Measurements from ENCODE around the gene IRS2.

The IRS2 gene

DNA sequence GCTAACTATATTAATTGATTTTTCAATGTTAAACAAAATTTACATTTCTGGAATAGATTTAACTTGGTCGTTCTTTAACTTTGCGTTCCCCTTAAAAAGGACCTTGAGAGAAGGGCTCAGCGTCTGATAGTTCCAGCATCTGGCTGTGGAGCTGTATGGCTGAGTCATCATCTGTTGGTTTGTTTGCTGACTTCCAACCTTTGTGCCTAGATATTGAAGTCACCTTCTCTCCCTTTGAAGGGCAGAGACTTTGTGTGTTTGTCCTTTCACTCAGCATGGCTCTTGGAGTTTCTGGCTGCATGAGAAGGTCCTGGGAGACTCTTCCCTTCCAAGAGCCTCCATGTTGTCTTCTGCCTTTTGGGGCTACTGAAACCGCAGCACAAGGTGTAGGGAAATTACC is 16.6 kb upstream of the IRS2 start:
- Histone ChIP-seq H3K27ac (ENCODE audit: low read length, poor library complexity, severe bottlenecking) (no peak overlapping the region), H3K4ac (ENCODE audit: low read depth in 1 of 2, low read length in 2 of 2) (no peak overlapping the region)
- 94% methylated on average over 4 of the region's 4 CpGs for WGBS

DNA sequence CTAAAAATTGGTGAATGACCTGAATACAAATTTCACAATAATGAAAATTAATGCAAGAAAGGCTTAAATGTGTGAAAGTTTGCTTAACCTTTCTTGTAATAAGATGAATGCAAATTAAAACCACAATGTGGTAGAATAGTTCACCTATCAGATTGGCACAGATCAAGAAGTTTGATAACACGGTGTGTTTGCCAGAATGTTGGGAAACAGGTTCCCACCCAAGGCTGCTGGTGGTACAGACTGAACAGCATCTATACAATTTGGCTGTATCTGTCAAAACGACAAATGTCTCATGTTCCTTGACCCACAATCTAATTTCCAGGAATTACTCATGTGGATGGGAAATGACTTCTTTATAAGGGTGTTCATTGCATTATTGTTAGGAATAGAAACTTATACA is 8.6 kb upstream of the IRS2 start:
- H3K27ac ChIP-seq (ENCODE audit: low read length, poor library complexity, severe bottlenecking), result no peak overlapping the region
- H3K4me1 ChIP-seq (ENCODE audit: control insufficient read depth, insufficient read depth, low read depth, low read length), result peaks cover 4% of the 10 kb centered on the region
- no peak overlapping the region for H2BK12ac ChIP-seq (ENCODE audit: low read length in 2 of 2)
- DNase-seq, result no peak
- no peak overlapping the region for H4K8ac ChIP-seq (ENCODE audit: low read length)
- H3K9ac ChIP-seq (ENCODE audit: low read length), result no peak overlapping the region
- no peak overlapping the region for H4K91ac ChIP-seq (ENCODE audit: low read length)
- no peaks in the 10 kb centered on the region for H3K79me1 ChIP-seq (replicated peaks; ENCODE audit: low read length, poor library complexity, severe bottlenecking)
- no peaks in the 10 kb centered on the region for H3K36me3 ChIP-seq (ENCODE audit: control insufficient read depth in 1 of 2, insufficient read depth in 2 of 2, low read depth in 1 of 2, low read length in 2 of 2)
- H2AFZ ChIP-seq (ENCODE audit: low read depth, low read length), result no peak overlapping the region
- WGBS, result 92% methylated on average over 1 of the region's 2 CpGs
- no peak overlapping the region for H2BK15ac ChIP-seq (ENCODE audit: low read depth, poor library complexity, severe bottlenecking)
- no peak overlapping the region for H3K18ac ChIP-seq (ENCODE audit: low read depth in 1 of 2, low read length in 2 of 2)
- no peak overlapping the region for H3K4me3 ChIP-seq (ENCODE audit: insufficient read depth in 1 of 2, low read depth in 1 of 2, low read length in 2 of 2)
- no peak overlapping the region for H2AK5ac ChIP-seq (ENCODE audit: low read length, severe bottlenecking)
- no peak overlapping the region for H3K23ac ChIP-seq (ENCODE audit: low read length in 2 of 2)
- no peaks in the 10 kb centered on the region for H3K9me3 ChIP-seq (ENCODE audit: control insufficient read depth, low read length)
- no peaks in the 10 kb centered on the region for H3K27me3 ChIP-seq (ENCODE audit: control insufficient read depth in 1 of 2, insufficient read depth in 1 of 2, low read length in 2 of 2)
- H2BK5ac ChIP-seq (ENCODE audit: low read depth, low read length, poor library complexity, severe bottlenecking), result no peak overlapping the region
- no peak overlapping the region for H3K4me2 ChIP-seq (ENCODE audit: low read length, poor library complexity, severe bottlenecking)
- H3K4ac ChIP-seq (ENCODE audit: low read depth in 1 of 2, low read length in 2 of 2), result no peak overlapping the region
- no peak overlapping the region for H3K14ac ChIP-seq (ENCODE audit: low read length in 2 of 2)
- no peak overlapping the region for H2BK120ac ChIP-seq (ENCODE audit: low read depth, low read length)

More for the DNA sequence above, 16.6 kb upstream of the IRS2 start:
- H4K8ac ChIP-seq (ENCODE audit: low read length), result no peak overlapping the region
- no peak overlapping the region for H2AK5ac ChIP-seq (ENCODE audit: low read length, severe bottlenecking)
- no peak overlapping the region for H3K9ac ChIP-seq (ENCODE audit: low read length)
- H3K36me3 ChIP-seq (ENCODE audit: control insufficient read depth in 1 of 2, insufficient read depth in 2 of 2, low read depth in 1 of 2, low read length in 2 of 2), result no peaks in the 10 kb centered on the region
- no peak overlapping the region for H2BK5ac ChIP-seq (ENCODE audit: low read depth, low read length, poor library complexity, severe bottlenecking)
- H2AFZ ChIP-seq (ENCODE audit: low read depth, low read length), result no peak overlapping the region
- DNase-seq, result no peak
- no peak overlapping the region for H3K18ac ChIP-seq (ENCODE audit: low read depth in 1 of 2, low read length in 2 of 2)
- no peak overlapping the region for H3K4me2 ChIP-seq (ENCODE audit: low read length, poor library complexity, severe bottlenecking)
- H2BK120ac ChIP-seq (ENCODE audit: low read depth, low read length), result no peak overlapping the region
- H3K23ac ChIP-seq (ENCODE audit: low read length in 2 of 2), result no peak overlapping the region
- no peaks in the 10 kb centered on the region for H3K9me3 ChIP-seq (ENCODE audit: control insufficient read depth, low read length)
- no peak overlapping the region for H3K4me3 ChIP-seq (ENCODE audit: insufficient read depth in 1 of 2, low read depth in 1 of 2, low read length in 2 of 2)
- H3K27me3 ChIP-seq (ENCODE audit: control insufficient read depth in 1 of 2, insufficient read depth in 1 of 2, low read length in 2 of 2), result no peaks in the 10 kb centered on the region
- no peaks in the 10 kb centered on the region for H3K79me1 ChIP-seq (replicated peaks; ENCODE audit: low read length, poor library complexity, severe bottlenecking)
- no peak overlapping the region for H3K14ac ChIP-seq (ENCODE audit: low read length in 2 of 2)
- H2BK12ac ChIP-seq (ENCODE audit: low read length in 2 of 2), result no peak overlapping the region
- H4K91ac ChIP-seq (ENCODE audit: low read length), result no peak overlapping the region
- H3K4me1 ChIP-seq (ENCODE audit: control insufficient read depth, insufficient read depth, low read depth, low read length), result no peaks in the 10 kb centered on the region
- no peak overlapping the region for H2BK15ac ChIP-seq (ENCODE audit: low read depth, poor library complexity, severe bottlenecking)

DNA sequence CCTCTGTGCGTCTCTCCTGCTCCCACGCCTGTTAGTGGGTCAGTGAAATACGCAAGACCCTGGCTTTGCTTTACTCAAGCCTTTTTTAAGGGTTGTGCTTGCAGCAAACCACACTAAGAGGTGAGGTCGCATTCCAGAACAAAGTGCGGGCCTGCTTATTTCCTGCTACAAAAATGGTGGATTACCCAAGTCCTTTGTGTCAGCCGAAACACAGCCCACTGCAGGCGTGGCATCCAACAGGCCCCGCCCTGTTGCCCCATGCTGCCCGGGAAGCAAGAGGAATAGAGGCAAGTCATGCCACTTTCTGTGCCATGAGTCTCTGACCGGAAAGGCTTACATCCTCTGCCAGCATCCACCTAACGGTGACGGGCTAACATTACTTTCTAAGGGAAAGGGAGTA is 7.7 kb upstream of the IRS2 start:
- H3K4me2 ChIP-seq (ENCODE audit: low read length, poor library complexity, severe bottlenecking), result no peak overlapping the region
- H2AFZ ChIP-seq (ENCODE audit: low read depth, low read length), result no peak overlapping the region
- H2AK5ac ChIP-seq (ENCODE audit: low read length, severe bottlenecking), result no peak overlapping the region
- no peak overlapping the region for H2BK5ac ChIP-seq (ENCODE audit: low read depth, low read length, poor library complexity, severe bottlenecking)
- H3K79me1 ChIP-seq (replicated peaks; ENCODE audit: low read length, poor library complexity, severe bottlenecking), result no peaks in the 10 kb centered on the region
- WGBS, result 90% methylated on average over 12 of the region's 12 CpGs
- no peak overlapping the region for H3K9ac ChIP-seq (ENCODE audit: low read length)
- H3K36me3 ChIP-seq (ENCODE audit: control insufficient read depth in 1 of 2, insufficient read depth in 2 of 2, low read depth in 1 of 2, low read length in 2 of 2), result no peaks in the 10 kb centered on the region
- no peak overlapping the region for H4K8ac ChIP-seq (ENCODE audit: low read length)
- no peak overlapping the region for H3K27ac ChIP-seq (ENCODE audit: low read length, poor library complexity, severe bottlenecking)
- H3K23ac ChIP-seq (ENCODE audit: low read length in 2 of 2), result no peak overlapping the region
- H3K9me3 ChIP-seq (ENCODE audit: control insufficient read depth, low read length), result no peaks in the 10 kb centered on the region
- H3K27me3 ChIP-seq (ENCODE audit: control insufficient read depth in 1 of 2, insufficient read depth in 1 of 2, low read length in 2 of 2), result no peaks in the 10 kb centered on the region
- peak overlapping the region in 1 of 2 experiments; percentile 3 for H2BK12ac ChIP-seq (ENCODE audit: low read length in 2 of 2)
- DNase-seq, result no peak
- peak overlapping the region in 1 of 2 experiments; percentile 28 for H3K18ac ChIP-seq (ENCODE audit: low read depth in 1 of 2, low read length in 2 of 2)
- H3K14ac ChIP-seq (ENCODE audit: low read length in 2 of 2), result no peak overlapping the region
- H3K4me1 ChIP-seq (ENCODE audit: control insufficient read depth, insufficient read depth, low read depth, low read length), result peaks cover 4% of the 10 kb centered on the region
- H2BK120ac ChIP-seq (ENCODE audit: low read depth, low read length), result no peak overlapping the region
- no peak overlapping the region for H3K4ac ChIP-seq (ENCODE audit: low read depth in 1 of 2, low read length in 2 of 2)
- no peak overlapping the region for H3K4me3 ChIP-seq (ENCODE audit: insufficient read depth in 1 of 2, low read depth in 1 of 2, low read length in 2 of 2)
- no peak overlapping the region for H4K91ac ChIP-seq (ENCODE audit: low read length)
- H2BK15ac ChIP-seq (ENCODE audit: low read depth, poor library complexity, severe bottlenecking), result no peak overlapping the region

DNA sequence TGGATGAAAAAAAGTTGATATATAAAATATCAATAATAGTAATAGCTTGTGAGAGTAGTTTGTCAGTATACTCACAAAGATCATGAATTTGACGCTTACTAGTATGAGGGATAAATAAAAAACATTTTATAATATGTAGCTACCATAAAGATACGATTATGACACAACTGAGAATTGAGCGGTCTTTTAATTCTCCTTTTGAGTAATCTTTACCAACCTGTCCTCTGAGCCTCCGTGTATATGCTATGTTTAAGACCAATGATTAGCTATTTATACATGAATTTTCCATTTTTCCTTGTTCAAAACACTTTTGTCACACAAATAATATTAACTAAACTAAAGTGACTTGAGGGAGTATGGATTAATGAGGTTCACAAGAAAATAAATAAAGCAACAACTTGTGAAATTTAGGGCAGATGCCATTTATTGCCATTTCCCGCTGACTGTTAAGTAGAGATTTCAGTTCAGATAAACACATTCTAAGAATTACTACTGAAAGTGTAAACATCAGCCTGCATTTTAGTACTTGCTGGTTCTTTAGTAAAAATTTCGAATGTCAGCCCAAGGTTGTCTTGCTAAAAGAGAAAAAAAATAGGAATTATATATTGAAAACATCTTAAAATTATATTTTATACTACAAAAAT is 6.2 kb upstream of the IRS2 start:
- no peak overlapping the region for H3K9ac ChIP-seq (ENCODE audit: low read length)
- no peaks in the 10 kb centered on the region for H3K36me3 ChIP-seq (ENCODE audit: control insufficient read depth in 1 of 2, insufficient read depth in 2 of 2, low read depth in 1 of 2, low read length in 2 of 2)
- peaks cover 6% of the 10 kb centered on the region for H3K4me1 ChIP-seq (ENCODE audit: control insufficient read depth, insufficient read depth, low read depth, low read length)
- H3K4me2 ChIP-seq (ENCODE audit: low read length, poor library complexity, severe bottlenecking), result no peak overlapping the region
- no peak overlapping the region for H2BK15ac ChIP-seq (ENCODE audit: low read depth, poor library complexity, severe bottlenecking)
- H3K18ac ChIP-seq (ENCODE audit: low read depth in 1 of 2, low read length in 2 of 2), result no peak overlapping the region
- no peaks in the 10 kb centered on the region for H3K27me3 ChIP-seq (ENCODE audit: control insufficient read depth in 1 of 2, insufficient read depth in 1 of 2, low read length in 2 of 2)
- H3K27ac ChIP-seq (ENCODE audit: low read length, poor library complexity, severe bottlenecking), result no peak overlapping the region
- no peak overlapping the region for H3K14ac ChIP-seq (ENCODE audit: low read length in 2 of 2)
- H2AFZ ChIP-seq (ENCODE audit: low read depth, low read length), result no peak overlapping the region
- no peak overlapping the region for H4K8ac ChIP-seq (ENCODE audit: low read length)
- no peak overlapping the region for H3K4me3 ChIP-seq (ENCODE audit: insufficient read depth in 1 of 2, low read depth in 1 of 2, low read length in 2 of 2)
- DNase-seq, result no peak
- no peaks in the 10 kb centered on the region for H3K79me1 ChIP-seq (replicated peaks; ENCODE audit: low read length, poor library complexity, severe bottlenecking)
- H3K9me3 ChIP-seq (ENCODE audit: control insufficient read depth, low read length), result no peaks in the 10 kb centered on the region
- H2BK120ac ChIP-seq (ENCODE audit: low read depth, low read length), result no peak overlapping the region
- WGBS, result 100% methylated on average over 2 of the region's 6 CpGs
- H2BK5ac ChIP-seq (ENCODE audit: low read depth, low read length, poor library complexity, severe bottlenecking), result no peak overlapping the region
- no peak overlapping the region for H3K23ac ChIP-seq (ENCODE audit: low read length in 2 of 2)
- no peak overlapping the region for H3K4ac ChIP-seq (ENCODE audit: low read depth in 1 of 2, low read length in 2 of 2)
- H2BK12ac ChIP-seq (ENCODE audit: low read length in 2 of 2), result no peak overlapping the region
- no peak overlapping the region for H2AK5ac ChIP-seq (ENCODE audit: low read length, severe bottlenecking)
- no peak overlapping the region for H4K91ac ChIP-seq (ENCODE audit: low read length)

Data from mesenchymal stem cell (in vitro differentiated cells and primary cell).